ENCODE data around the gene NLRC5. TPM values are rescaled to one million over a fixed set of nuclear protein-coding genes. Genes with fewer than 3 reads are reported as not detected.

The NLRC5 gene
- total RNA-seq, 4 donors from 2014 or later: 18.0 to 139 (median 30.6) TPM

- TF ChIP-seq CTCF (IDR thresholded peaks at IDR 0.05; ENCODE audit: low read depth): no peak
These were observed 62.4 kb downstream of the NLRC5 start for GRCh38 chr16:57051696-57052228.

GRCh38 chr16:57053206-57053605 is 63.8 kb downstream of the NLRC5 start:
- no peak for TF ChIP-seq CTCF (IDR thresholded peaks at IDR 0.05; ENCODE audit: low read depth)

GRCh38 chr16:57054338-57054737 is 65.0 kb downstream of the NLRC5 start:
- no peak for TF ChIP-seq CTCF (IDR thresholded peaks at IDR 0.05; ENCODE audit: low read depth)

GRCh38 chr16:57054771-57055170 is 65.4 kb downstream of the NLRC5 start:
- no peak for TF ChIP-seq CTCF (IDR thresholded peaks at IDR 0.05; ENCODE audit: low read depth)

- no peak for TF ChIP-seq CTCF (IDR thresholded peaks at IDR 0.05; ENCODE audit: low read depth)
These were observed 66.3 kb downstream of the NLRC5 start for GRCh38 chr16:57055671-57056070.

GRCh38 chr16:57058291-57058861 is 69.0 kb downstream of the NLRC5 start:
- TF ChIP-seq CTCF (IDR thresholded peaks at IDR 0.05; ENCODE audit: low read depth): no peak

- TF ChIP-seq CTCF (IDR thresholded peaks at IDR 0.05; ENCODE audit: low read depth): no peak
These were observed 71.1 kb downstream of the NLRC5 start for GRCh38 chr16:57060323-57061083.

All from subcutaneous adipose tissue (tissue), 4 donors.